ENCODE measurements around the gene HYPK.
A peak's percentile ranks its signal among the peaks of the same experiment; 100 is the strongest.
"Not testable (repeated sequence)": the region's sequence is repeated elsewhere in the genome, so short reads cannot be mapped to it uniquely, and the experiment has no call there.

Gene HYPK

DNA sequence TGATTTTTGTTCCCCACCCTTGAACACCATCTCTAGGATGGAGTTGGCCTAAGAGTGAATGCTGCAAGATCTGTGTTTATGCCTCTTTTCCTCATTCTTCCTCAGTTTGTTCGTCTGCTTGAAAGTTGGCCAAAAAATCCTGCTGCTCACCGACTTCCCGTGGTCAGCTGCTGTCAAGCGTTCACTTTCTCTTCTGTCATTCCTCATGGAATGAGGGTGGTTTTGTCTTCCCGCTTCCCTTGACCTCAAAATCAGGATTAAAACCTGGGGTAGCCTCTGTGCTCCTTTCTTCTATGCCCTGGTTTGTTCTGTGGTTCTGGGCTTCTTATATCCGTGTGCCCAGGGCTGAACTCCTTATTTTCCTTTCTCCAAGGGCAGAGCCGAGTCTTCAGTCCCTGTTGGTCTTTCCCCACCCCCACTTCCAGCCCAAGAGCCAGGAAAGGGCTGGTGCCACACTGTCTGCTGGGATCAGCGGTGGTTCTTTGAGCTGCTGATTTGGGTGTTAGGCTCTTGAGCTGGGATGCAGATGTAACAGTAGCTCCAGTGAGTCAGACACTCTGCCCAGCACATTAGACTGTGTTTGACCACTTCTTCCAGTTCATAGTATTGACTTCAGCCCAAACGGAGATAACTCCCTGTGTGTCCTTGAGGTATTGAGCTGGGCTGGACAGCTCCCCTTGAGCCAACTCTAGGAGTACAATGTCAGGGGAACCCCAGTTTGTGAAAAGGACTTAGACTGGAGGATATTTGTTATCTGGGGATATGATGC is 5.9 kb upstream of the HYPK start:
- FAIRE-seq = no peak

GRCh38 chr15:43795197-43795596 is 5.2 kb upstream of the HYPK start:
- FAIRE-seq = no peak
- no peak for DNase-seq (ENCODE audit: extremely low spot score, insufficient read length, low read depth)

More for the DNA sequence above, 5.9 kb upstream of the HYPK start:
- DNase-seq (ENCODE audit: extremely low spot score, insufficient read length, low read depth) = no peak

- DNase-seq (ENCODE audit: extremely low spot score, insufficient read length, low read depth) = no peak
- FAIRE-seq = no peak
Measured at GRCh38 chr15:43795997-43796396, 4.4 kb upstream of the HYPK start.

GRCh38 chr15:43796566-43796965 is 3.8 kb upstream of the HYPK start:
- FAIRE-seq = no peak

DNA sequence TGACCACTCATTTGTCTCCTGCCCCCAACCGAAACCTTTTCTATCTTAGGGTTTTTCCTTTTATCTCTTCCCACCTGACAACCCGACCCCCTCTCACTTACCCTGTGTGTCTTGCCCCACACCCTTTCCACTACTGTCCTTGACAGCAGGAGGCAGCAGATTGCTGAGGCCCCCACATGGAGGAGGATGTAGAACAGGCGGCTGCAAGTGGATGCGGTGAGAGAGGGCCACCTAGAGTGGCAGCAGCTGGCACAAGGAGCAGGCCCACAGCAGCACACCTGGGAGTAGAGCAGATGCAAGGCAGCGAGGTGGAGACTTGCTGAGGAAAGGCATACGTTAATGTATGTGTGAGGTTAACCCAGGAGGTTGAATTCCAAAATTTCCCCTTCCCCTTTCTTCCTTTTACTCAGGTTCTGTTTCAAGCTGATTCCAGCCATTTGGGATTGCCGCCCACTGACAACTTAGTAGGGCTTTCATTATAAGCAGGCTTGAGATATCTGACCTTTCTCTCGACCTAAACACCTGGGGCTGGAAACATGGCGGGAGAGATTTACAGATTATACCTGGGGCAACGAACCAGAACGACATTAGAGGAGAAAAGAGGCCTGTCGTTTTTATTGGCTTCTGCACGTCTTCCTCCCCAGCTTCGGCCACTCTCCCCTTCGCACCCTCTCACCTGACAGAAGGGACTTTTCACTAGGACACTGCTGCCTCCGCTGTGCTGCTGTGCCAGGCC is 1.0 kb upstream of the HYPK start:
- FAIRE-seq = no peak

More at GRCh38 chr15:43796566-43796965, 3.8 kb upstream of the HYPK start:
- DNase-seq (ENCODE audit: extremely low spot score, insufficient read length, low read depth) = no peak

GRCh38 chr15:43799945-43800285 is 484 bp upstream of the HYPK start, which contains the start of gene SERINC4:
Gene SERINC4 (minus strand): TSS chr15:43800220. CDS start chr15:43799986, 234 bp downstream.
- DNase-seq (ENCODE audit: extremely low spot score, insufficient read length, low read depth) = no peak
- FAIRE-seq = no peak

More for the DNA sequence above, 1.0 kb upstream of the HYPK start:
- DNase-seq (ENCODE audit: extremely low spot score, insufficient read length, low read depth) = no peak

- not testable (repeated sequence) for FAIRE-seq
Measured at GRCh38 chr15:43802676-43803075, 2.3 kb downstream of the HYPK start.

DNA sequence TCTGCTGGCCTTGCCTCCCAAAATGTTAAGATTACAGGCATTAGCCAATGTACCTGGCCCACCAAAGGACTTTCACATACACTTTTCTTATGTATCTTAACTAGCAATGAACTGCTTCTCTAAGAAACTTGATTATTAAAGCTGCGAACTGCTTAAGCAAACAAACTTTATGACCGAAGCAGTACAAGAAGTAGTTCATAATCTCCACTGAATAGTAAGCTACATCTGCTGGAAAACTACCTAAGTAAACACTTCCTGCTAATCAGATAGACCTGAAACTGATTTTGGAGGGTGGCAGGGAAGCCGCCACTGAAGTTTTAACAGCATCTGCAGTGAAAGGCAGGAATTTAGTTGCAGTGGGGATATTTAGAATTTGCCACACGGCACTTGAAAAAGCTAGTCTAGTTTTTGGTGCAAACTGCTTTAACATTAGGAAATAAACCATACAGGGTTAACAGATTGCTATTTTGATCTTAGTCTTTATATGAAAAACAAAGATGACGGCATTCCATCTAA is 8.1 kb downstream of the HYPK start:
- FAIRE-seq = no peak
- DNase-seq (ENCODE audit: extremely low spot score, insufficient read length, low read depth) = no peak

More at GRCh38 chr15:43802676-43803075, 2.3 kb downstream of the HYPK start:
- DNase-seq (ENCODE audit: extremely low spot score, insufficient read length, low read depth) = not testable (repeated sequence)

GRCh38 chr15:43808960-43809678 is 8.7 kb downstream of the HYPK start:
- DNase-seq (ENCODE audit: extremely low spot score, insufficient read length, low read depth) (no peak), FAIRE-seq (no peak)

GRCh38 chr15:43815064-43815463 is 14.7 kb downstream of the HYPK start:
- not testable (repeated sequence) for DNase-seq (ENCODE audit: extremely low spot score, insufficient read length, low read depth); FAIRE-seq

DNA sequence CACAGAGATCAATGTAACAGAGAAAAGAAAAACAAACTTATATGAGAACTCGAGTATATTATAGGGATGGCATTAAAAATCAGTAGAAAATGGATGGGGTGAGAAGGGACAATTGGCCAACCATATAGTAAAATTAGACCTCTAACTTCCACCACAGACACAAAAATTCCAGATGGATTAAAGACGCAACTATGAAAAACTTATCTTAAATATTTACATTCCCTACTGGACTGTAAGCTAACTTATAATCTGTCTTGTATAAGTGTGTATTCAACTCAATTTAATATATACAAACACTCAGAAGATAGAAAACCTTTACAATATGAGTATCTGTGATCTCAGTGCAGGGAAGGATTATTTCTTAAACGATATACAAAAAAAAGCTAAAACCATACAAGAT is 21.1 kb downstream of the HYPK start:
- FAIRE-seq = no peak

DNA sequence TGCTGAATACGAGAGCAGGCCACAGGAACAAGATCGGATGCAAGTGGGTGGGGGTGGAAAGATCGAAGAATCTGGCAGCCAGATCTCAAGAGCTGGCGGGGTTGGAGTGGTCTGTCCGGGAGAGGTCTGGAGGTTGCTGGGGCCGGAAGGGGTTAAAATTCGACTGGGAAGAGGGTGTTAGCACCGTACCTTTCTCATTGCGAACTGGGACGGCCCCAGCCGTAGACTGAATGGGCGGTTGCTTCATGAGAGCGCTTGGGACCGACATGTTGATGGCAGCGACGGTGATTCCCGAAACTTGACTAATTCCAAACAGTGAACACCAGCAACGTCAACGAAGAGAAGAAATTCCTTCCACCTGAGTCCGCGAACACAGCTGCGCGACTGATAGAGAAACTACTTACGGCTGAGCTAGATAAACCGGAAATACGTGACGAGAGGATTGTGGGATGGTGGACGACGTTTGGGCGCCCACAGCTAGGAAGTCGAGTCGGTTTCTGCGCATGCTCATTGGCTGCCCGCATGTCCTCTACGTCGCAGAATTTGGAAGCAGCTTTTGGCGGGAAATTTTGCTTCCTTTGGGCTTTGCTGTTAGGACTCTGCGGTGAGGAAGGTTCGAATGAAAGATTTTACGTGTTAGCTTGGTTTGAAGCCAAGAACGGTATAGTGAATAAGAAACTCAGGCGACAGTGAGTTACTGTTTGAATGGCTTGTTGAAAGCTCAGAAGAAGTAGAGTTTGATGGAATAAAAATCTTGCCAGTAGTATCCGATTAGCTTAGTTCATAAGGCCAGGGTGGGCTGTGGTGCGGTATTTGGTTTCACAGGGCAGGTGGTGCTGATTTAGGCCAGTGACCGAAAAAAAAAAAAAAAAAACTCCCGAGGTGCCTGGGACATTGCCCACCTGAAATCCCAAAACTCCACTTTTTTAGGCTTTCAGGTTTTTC is 24.2 kb downstream of the HYPK start, which contains the start of gene MFAP1:
Gene MFAP1 (minus strand): TSS at position 389 of the 945 bp plus-strand sequence. CDS start 121 bp downstream, at position 268.
- peak; percentile 99 for FAIRE-seq
- peak; percentile 85 for DNase-seq (ENCODE audit: extremely low spot score, insufficient read length, low read depth)

More for the DNA sequence above, 21.1 kb downstream of the HYPK start:
- no peak for DNase-seq (ENCODE audit: extremely low spot score, insufficient read length, low read depth)

- FAIRE-seq; DNase-seq (ENCODE audit: extremely low spot score, insufficient read length, low read depth): not testable (repeated sequence)
Measured at GRCh38 chr15:43825305-43825704, 24.9 kb downstream of the HYPK start.

DNA sequence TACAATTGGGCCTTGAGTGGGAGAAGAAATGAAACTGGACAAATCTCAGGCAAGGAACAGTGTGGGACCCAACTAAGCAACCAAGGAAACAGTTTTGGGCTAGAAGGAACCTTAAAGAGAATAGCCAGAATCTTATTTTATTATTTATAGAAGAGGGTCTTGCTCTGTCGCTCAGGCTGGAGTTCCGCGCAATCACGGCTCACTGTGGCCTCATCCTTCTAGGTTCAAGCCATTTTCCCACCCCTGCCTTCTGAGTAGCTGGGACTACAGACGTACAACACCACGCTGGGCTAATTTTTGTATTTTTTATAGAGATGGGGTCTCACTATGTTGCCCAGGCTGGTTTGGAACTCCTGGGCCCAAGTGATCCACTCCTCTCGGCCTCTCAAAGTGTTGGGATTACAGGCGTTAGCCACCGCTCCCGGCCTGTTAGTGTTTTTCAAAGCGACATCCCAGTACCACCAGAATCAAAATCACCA is 25.7 kb downstream of the HYPK start:
- FAIRE-seq (no peak), DNase-seq (ENCODE audit: extremely low spot score, insufficient read length, low read depth) (no peak)

- peak; percentile 71 for DNase-seq (ENCODE audit: extremely low spot score, insufficient read length, low read depth)
- peak; percentile 69 for FAIRE-seq
Measured at GRCh38 chr15:43826508-43827341, 26.3 kb downstream of the HYPK start, which contains the start of gene WDR76. Gene WDR76 (plus strand): TSS chr15:43827002. CDS start chr15:43827033, 31 bp downstream.

DNA sequence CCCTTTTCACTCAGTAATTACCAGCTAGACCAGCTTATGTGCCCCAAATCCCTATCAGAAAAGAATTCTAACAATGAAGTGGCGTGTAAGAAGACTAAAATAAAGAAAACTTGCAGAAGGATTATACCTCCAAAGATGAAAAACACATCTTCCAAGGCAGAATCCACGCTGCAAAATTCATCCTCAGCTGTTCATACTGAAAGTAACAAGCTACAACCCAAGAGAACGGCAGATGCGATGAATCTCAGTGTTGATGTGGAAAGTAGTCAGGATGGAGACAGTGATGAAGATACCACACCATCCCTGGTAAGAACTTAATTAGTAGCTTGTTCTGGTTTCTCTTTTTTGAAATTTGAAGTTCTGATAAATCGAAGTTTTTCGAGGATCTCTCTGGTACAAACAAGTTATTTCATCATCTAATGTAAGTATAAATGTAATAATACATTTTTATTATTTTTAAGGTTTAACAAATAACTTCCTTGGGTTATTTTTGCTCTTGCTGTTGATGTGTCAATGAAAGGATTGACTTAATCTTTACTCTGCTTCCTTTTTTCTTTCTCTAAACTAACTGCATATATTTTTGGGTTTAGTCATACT is 27.8 kb downstream of the HYPK start:
- no peak for DNase-seq (ENCODE audit: extremely low spot score, insufficient read length, low read depth)

GRCh38 chr15:43829951-43830540 is 29.6 kb downstream of the HYPK start:
- not testable (repeated sequence) for FAIRE-seq; DNase-seq (ENCODE audit: extremely low spot score, insufficient read length, low read depth)

More for the DNA sequence above, 27.8 kb downstream of the HYPK start:
- FAIRE-seq = no peak

All from GM18507 (cell line).